HG03442 (cell line): ENCODE data around the gene SIX2.
"Not testable (repeated sequence)": the region's sequence is repeated elsewhere in the genome, so short reads cannot be mapped to it uniquely, and the experiment has no call there.

ENCODE experiments used
- ATAC-seq: cut with Tn5 transposase; IDR thresholded peaks from one replicate; pipeline ENCODE4 v1.9.1; 2021; ENCODE audit warnings: mild to moderate bottlenecking, moderate library complexity; ENCODE audit not compliant: unreplicated experiment

SIX2 gene

DNA sequence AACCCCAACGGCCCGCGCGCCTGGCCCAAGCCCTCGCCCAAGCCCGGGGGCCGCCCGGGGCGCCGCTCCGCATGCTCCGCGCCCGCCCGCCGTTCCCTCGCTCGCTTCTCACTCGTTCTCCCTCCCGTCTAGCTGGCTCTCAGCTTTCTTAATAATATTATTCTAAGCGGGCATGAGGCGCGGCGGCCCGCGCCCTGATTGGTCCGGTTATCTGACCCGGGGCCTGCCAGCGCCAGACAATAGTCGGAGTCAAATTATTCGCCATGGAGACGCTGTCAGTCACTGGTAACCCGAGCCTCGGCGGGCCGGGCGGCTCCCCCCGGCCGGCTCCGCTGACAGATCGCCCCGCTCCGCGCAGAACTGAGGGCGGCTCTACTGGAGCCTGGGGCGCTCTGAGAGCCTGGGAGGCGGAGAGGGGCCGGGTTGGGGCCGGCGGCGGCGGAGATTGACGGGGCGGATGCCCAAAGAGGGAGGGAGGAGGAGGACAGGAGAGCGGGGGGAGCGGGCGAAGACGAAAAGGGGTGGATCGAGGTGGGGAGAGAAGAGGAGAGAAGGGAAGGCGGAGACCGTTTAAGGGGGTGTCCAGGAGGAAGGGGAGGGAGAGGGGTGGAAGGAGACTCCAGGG is at the start of gene SIX2:
TSS of gene SIX2 (minus strand) at position 150 of the 625 bp plus-strand sequence. CDS start 342 bp downstream, outside the sequence.
- no peak for ATAC-seq

DNA sequence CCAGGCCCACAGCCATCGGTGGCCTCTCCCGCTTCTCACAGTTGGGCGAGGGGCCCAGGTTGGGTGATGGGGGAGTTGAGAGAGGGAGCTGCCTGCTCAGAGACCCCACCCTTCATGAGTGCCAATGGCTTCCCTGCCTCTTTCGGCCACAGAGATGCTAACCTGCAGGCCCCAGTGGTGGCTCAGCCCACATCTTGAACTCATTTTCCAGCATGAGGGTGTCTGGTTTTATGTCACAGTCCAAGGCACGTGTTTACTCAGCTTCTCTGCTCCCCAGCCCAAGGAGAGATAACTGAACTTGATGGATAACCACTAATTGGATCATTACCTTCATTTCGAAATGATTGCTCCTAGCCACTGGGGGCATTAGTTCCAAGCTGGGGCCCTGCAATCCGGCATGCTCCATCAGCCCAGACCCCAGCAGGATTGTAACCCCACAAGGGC is 45.9 kb upstream of the SIX2 start:
- ATAC-seq, result no peak

DNA sequence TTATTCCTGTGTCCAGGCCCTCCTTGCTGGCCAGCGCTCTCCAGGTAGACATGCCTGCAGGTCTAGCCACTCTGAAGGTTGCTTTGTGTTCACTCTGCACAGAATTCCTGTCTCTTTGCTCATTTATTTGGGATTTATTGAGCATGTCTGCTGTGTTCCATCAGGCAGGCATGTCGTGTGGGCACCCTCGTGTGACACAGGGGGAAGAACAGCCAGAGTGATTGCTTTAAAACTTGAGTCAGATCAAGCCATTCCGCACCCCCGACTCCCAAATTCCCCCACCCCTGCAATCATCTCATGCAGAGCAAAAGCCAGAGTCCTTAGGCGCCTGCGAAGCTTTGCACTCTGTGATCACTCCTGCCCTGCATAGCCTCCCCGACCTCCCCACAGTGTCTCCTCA is 44.7 kb upstream of the SIX2 start:
- ATAC-seq, result no peak

DNA sequence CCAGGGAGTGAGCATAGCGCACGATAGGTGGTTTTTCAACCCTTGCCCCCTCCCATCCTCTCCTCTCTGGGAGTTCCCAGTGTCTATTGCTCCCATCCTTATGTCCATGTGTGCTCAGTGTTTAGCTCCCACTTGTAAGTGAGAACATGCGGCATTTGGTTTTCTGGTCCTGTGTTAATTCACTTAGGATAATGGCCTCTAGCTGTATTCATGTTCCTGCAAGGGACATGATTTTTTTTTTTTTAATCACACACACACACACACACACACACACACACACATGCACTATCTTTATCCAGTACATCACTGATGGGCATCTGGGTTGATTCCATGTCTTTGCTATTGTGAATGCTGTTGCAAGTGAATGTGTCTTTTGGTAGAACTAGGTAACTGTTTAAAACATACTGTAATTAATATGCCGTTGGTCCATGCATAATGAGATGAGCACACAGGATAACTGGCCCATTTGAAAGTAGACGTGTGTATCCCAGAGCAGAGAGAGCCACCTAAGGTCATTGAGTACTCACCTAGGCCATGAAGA is 43.2 kb upstream of the SIX2 start:
- ATAC-seq, result no peak

DNA sequence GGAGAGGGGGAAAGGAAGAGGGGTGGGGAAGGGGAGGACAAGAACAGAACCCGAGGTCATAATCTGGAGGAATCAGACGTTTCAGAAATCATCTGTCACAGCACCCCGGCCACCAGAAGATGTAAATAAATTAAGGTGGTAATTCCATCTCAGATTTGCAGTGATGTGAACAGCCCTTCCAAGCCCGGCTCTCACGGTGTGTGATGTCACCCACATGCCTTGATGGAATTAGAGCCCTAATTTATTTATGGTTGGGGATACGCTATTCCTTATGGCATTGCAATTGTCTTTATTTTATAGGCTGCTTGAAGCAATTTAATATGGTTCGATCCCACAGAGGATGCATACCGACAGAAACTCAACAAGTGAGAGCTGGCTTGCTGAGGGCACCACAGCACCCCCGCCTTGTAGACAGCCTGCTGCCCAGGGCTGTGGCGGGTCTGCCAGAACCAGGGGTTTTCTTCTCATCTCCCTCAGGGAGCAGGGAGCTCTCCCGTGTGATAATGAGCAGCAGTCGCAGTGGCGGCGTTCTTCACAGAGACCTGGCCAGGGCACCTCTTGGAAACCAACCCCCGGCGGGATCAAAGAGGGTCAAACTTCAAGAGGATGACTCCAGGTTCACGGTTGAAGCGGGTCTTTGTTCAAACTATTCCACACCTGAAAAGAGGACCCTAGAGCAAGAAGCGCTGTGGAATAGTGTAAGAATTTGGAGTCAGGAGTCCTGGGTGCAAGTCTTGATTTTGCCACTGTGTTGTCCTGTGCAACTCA is 40.5 kb upstream of the SIX2 start:
- ATAC-seq, result no peak

DNA sequence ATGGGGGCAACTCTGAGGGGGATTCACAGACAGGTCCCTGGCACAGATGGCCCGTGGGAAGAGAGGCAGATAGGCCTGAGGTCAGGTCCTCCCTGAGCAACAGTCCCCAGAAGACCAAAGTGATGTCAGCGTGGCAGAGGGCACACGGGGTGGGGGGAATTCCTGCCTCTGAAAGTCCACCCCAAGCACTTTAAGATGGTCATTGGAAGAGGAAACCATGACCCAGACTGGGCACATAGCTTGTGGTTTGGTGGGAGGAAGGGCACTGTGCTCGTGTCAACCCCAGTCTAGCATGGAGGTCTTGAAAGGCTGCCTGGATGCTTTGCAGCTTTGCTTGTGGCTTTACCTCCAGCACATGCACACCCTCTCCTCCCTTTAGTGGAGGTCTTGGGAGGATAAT is 38.0 kb upstream of the SIX2 start:
- no peak for ATAC-seq

DNA sequence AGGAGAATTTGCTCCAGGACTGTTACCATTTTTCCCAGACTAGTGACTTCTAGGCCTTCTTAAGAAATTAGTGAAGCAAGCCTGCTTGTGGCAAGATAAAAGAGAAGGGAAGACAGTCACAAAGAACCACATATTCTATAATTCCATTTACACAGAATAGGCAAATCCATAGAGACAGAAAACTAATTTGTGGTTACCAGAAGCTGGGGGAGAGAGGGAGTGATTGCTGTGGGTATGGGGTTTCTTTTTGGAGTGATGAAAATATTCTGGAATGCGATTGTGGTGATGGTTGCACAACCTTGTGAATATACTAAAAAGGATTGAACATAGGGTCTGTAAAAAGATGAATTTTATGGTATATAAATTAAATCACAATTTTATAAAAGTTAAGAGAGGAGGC is 37.5 kb upstream of the SIX2 start:
- ATAC-seq, result no peak

DNA sequence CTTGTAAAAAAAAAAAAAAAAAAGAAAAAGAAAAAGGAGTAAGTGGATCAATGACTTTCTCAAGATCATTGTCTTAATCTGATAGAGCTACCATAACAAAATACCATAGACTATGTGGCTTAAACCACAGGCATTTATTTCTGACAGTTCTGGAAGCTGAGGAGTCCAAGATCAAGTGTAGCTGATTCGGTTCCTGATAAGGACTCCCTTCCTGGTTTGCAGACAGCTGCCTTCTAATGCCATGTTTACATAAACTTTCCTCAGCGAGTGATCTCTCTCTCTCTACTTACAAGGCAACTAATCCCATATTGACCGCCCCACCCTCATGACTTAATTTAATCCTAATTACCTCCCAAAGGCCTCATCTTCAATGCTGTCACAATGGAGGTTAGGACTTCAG is 36.5 kb upstream of the SIX2 start:
- no peak for ATAC-seq

DNA sequence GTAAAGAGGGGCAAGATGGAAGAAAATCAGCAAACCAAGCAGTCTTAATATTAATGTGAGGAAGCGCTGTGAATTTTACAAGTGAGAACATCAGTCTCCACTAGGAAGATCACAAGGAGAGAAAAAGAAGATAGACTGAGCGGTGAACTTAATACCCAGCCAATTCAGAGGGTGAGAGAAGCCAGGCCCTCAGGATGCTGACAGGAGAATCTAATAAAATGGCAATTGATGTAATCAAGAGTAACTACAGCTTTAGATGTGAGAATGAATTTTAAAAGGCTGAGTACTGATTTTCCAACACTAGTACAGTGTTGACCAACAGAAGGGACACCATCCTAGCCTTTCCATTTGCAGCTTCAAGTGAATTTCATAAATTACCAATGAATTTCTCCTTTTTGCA is 35.7 kb upstream of the SIX2 start:
- no peak for ATAC-seq

DNA sequence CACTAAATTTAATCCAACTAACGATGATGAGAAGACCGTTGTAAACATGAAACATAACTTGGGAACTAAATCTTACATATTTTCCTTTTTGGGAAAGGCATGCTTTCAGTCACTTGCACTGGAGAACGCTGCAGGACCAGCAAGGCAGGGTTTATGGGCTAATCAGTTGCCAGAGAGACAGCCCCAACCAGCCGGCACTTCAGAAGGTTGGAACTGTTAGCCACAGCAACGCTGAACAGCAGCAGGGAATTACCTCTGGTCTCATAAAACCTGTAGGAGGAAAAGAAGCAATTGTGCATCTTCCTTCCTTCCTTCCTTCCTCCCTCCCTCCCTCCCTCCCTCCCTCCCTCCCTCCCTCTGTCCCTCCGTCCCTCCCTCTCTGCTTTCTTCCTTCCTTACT is 33.9 kb upstream of the SIX2 start:
- no peak for ATAC-seq

DNA sequence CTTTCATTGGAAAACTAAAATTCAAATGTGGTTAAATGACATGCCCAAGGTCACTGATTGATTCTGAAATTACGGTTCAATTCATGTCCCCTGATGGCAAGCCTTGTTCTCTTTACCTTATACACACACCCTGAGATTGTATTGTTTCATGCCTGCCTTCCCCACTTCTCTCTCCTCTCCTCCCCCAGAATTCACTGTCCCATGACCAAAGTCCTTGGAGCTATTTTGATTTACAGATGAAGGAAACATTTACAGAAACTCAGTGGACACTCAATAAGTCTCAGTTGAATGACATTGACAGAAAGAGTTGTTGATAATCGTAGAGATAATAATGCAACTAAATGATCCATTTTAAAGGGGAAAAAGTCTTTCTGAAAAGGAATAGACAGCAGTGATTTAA is 33.1 kb upstream of the SIX2 start:
- no peak for ATAC-seq

DNA sequence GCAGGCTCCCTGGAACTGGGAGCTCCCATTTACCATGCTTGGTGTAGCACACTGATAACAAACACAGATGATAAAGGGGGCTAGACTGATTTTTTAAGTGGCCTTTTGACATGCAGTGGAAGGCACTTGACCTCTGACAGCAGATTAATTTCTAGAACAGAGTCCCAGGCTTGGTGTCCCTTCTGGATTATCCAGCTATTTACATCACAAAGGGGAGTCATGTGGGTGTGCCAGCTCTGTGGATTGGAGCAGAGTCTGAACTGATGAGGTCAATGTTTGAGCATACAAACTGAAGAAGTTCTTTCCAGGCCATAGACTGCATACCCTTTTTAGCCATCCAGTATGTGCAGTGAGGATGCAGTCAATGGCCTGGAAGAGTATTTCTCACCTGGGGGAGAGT is 31.5 kb upstream of the SIX2 start:
- no peak for ATAC-seq

DNA sequence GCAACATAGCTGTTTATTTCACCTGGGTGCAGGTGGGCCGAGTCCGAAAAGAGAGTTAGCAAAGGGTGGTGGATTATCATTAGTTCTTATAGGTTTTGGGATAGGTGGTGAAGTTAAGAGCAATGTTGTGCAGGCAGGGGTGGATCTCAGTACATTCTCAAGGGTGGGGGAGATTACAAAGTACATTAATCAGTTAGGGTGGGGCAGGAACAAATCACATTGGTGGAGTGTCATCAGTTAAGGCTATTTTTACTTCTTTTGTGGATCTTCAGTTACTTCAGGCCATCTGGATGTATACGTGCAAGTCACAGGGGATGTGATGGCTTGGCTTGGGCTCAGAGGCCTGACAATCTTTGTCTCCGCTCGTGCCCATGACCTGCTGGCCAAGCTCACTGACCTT is 30.6 kb upstream of the SIX2 start:
- not testable (repeated sequence) for ATAC-seq

DNA sequence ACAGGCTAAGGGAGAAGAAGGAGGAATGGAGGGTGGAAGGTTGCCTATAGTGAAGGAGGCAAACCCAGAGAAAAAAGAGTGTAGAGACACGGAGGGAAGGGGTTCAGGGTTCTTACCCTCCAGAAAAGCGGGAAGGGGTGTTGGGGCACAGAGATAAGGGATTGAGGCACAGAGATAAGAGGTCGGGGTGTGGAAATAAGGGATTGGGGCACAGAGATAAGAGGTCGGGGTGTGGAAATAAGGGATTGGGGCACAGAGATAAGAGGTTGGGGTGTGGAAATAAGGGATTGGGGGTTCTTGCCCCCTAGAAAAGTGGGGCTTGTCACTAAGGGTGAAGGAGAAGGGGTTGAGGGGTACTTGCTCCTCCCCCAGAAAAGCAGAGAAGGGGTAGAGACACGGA is 29.6 kb upstream of the SIX2 start:
- ATAC-seq, result not testable (repeated sequence)

DNA sequence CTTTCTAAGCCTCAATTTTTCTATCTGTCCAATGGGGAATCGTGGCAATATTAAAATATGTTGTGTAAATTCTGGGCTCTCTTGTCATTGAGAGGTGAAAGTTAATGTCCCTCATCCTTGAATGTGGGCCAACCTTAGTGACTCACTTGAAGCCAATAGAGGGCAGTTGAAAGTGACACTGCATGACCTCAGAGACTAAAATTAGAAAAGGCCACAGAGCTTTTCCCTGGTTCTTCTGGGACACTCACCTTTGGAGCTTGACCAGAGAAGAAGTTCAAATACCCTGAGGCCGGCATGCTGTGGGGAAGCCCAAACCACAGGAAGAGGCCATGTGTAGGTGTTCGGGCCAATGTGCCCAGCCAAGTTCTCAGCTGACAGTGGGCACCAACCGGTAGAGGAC is 24.1 kb upstream of the SIX2 start:
- ATAC-seq, result no peak

DNA sequence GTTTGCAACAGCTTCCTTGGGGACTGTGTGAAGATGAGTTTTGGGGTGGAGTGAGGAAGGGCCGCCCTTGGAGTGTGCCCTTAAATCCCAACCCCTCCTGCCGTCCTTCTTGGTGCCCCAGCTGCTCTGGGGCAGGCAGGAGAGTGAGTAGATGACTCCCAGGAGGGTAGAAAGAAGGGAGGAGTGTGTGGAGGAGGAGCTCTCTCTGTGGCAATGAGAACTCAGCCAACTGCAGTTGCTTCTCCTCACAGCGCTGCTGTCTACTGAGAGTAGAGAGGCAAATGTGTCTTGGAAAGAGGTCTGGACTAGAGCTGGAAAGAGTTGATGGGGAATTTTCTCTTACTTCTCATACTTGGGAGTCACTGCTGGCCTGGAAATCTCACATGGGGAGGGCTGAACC is 21.8 kb upstream of the SIX2 start:
- ATAC-seq, result no peak

DNA sequence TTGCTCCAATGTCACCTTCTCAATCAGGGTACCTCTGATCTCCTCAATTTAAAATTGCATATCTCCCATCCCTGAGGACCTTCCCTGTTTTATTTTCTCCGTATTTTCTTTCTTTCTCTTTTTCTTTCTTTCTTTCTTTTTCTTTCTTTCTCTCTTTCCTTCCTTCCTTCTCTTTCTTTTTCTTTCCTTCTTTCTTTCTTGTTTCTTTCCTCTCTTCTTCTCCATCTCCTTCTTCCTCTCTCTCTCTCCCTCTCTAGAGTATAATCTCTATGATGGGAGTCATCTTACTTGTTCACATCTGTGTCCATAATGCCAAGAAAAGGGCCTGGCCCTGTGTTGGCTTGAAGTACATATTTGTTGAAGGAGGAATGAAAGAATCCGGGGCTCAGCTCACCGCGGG is 21.3 kb upstream of the SIX2 start:
- no peak for ATAC-seq

DNA sequence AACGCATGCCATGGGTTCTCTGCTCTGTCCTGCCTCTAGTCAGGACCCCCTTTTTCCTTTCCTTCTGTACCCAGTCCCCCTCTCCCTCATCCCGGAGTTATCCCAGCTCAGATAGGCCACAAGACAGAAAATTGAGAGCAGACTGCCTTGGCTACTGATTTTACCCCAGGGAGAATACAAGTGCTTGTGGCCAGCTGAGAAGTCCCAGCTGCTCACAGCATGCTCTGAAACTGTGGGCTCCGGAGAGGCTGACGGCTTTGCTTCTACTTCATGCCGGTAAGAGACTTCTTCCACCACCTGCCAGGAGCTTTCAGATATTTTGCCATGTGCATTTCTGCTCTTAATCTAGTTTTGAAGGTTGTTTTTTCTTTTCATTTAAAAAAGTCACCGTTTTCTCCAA is 20.0 kb upstream of the SIX2 start:
- no peak for ATAC-seq

DNA sequence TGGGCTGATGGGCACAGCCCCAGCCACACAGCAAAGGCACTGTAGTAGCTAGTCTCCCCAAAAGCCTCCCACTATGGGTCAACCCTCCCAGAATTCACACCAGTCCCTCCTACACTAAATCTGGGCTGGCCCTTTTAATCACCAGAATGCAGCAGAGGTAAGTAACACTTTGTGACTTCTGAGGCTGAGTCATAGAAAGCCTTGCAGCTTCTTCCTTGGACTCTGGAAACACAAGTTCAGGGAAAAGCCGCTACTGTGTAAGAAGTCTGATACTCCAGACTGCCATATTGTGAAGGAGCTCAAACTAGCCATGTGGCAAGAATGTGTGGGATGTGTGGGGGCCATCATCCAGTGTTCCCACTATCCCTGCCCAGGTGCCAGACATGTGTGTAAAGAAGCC is 19.0 kb upstream of the SIX2 start:
- ATAC-seq, result no peak

DNA sequence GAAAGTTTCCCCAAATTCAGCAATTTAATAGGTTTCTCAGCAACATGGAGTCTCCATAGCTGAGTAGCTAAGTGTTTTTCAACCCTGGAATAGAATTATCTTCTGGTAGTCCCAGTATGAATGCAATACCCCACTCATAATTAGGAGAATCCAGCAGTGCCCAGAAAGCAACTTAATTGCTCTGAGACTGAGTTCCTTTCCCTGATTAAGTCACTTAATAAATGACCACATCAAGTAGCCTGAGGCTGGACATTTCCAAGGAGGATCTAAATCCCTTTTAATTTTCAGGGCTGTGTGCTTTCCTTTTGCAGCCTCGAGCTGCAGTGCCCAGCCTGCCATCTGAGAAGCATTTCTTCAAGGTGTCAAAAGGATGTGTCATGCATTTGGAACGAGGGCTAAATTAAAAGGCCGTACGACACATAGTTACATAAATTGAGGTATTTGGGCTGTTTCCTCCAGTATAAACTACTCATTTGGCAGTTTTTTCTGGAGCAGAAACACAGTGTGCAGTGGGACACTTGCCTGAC is 17.7 kb upstream of the SIX2 start:
- no peak for ATAC-seq

DNA sequence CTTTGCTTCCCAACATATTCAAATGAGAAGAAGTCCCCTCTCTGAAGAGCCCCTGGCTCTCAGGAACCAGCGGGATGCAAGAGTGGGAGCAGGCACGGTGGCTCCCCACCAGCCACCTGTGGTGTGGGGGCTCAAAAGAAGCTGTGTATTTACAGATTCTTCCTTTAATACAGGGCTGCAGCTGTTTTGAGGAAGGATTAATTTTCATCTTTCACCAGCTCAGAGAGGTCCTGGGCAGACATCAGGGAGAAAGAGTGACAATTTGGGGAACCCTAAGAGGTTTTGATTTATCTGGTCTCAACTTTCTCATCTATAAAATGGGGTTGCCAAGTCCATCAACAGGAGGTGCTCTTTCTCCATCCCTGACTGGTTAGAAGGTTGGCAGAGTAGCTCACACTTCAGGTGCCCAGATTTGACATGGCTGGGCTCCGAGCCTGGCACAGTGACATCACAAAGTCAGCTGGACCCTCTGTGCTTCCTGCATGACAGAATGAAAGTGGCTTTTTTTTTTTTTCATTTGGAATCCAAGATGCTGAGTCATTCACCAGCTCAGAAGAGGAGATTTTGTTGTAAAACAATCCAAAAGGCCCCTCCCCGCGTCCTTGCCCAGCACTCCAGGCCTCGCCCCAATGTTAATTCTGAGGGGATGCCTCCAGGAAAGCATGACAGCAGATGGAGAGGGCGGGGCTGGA is 15.5 kb upstream of the SIX2 start:
- ATAC-seq, result no peak

DNA sequence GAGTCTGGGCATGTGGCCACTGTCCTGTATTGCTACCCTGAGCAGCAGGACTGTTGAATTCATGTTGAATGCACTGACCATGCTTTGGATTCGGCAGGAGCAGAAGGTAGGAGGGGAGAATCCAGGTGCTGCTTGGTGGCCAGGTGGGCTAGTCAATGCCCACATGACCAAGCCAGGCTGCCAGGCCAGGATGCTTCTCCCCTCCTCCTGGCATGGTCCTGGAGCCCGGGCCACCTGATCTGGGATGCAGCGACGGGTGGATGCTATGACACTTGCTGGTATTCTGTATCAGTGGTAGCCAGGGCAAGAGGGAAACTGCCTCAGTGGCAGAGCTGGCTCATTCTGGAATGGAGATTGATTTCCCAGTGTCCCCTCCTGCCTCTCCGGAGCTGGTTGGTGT is 14.8 kb upstream of the SIX2 start:
- ATAC-seq, result no peak
